AML-193 (cell line): ENCODE results near the gene ONECUT3.

Experiments
- DNase-seq, 2 experiments: peaks; one replicate each; lab custom pipeline; 2025; lab: John Stamatoyannopoulos, UW

The ONECUT3 gene

GRCh38 chr19:1814833-1815604 is 61.7 kb downstream of the ONECUT3 start:
- no peak for DNase-seq

GRCh38 chr19:1815605-1816529 is 62.6 kb downstream of the ONECUT3 start:
- DNase-seq, result no peak

- DNase-seq, result no peak
Measured at GRCh38 chr19:1816530-1817298, 63.4 kb downstream of the ONECUT3 start.

DNA sequence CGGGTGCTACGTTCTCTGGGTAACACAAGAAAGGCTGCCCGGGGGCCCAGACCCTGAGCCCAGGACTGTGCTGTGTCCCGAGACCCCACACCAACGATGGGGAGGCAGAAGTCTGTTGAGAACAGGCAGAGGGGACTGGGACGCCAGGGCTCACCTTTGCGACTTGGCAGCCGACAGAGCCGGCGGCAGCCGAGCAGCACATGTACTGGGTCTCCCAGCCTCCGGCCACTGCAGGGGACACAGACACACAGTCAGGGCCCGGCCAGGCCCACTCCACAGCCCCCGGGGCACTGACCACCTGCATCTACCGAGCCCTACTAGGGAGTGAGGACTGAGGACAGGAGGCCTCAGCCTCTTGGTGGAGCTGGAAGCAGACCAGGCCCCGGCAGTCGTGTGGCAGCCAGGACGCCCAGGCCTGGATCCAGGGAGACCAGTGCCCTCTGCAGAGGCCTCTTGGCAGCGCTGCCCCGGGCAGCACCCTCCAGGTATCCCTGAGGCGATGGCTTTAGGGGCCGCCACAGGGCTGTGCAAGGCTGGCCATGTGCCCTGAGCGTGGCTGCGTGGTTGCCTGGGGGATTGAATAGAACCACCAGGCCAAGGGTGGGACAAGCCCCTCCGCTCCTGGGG is 64.4 kb downstream of the ONECUT3 start:
- no peak for DNase-seq

DNA sequence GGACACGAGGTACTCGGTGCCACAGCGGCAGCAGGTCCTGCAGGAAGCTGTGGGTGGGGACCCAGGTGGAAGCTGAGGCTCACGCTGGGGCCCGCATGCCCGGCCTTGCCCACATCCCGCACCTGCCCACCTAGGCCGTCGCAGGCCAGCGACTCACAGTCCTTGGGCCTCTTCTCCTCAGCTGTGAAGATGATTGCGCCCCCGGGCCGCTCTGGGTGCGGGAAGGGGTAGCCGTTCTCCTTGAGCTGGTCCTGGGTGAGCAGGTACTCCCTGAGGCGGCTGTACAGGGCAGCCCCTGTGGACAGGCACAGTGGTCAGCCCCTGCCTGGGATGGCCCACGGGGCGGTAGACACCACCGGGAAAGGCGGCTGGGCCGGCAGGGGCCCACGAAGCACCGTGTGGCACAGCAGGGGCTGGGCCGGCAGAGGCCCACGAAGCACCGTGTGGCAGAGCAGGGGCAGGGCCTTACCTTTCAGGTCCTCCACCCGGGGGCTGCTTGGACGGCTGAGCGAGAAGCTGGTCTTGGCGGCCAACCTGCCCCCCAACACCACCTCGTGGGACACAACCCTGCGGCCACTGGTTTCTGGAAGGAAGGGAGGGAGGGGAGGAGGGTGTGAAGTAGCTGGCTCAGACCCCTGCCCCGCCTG is 65.4 kb downstream of the ONECUT3 start:
- DNase-seq, result no peak

- no peak for DNase-seq
Measured at GRCh38 chr19:1819341-1820255, 66.3 kb downstream of the ONECUT3 start.

GRCh38 chr19:1822210-1822609 is 68.9 kb downstream of the ONECUT3 start:
- no peak for DNase-seq

GRCh38 chr19:1823020-1823419 is 69.7 kb downstream of the ONECUT3 start:
- DNase-seq, result no peak

GRCh38 chr19:1823539-1824251 is 70.4 kb downstream of the ONECUT3 start:
- no peak for DNase-seq

- no peak for DNase-seq
Measured at GRCh38 chr19:1824252-1824622, 70.9 kb downstream of the ONECUT3 start.

DNA sequence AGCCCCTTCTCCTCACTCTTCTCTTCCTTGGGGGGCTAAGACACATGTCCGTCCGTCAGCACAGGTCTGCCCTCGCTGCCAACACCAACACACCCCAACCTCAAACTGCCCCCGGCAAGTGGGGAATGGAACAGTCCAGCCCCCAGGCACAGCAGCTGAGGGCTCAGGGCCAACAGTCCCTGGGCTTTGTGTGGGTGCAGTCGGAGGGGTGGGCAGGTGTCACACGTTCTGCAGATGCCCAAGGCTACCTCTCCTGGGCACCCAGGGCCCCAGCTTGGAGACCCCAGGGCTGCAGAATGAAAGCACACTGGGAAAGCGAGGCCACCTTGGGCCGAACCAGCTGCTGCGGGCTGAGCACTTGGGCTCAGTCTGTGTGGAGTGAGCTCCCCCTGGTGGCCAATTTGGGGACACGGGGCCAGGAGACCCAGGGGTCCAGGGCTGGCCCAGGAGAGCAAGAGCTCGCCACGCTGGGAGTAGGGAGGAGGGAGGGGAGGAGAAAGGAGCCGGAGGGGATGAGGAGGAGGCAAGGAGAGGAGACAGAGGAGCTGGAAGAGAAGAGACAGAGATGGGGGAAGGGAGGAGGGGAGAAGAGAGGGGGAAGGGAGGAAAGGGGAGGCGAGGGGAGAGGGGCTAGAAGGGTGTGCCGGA is 72.7 kb downstream of the ONECUT3 start:
- peak; percentile 12 to 20 for DNase-seq

DNA sequence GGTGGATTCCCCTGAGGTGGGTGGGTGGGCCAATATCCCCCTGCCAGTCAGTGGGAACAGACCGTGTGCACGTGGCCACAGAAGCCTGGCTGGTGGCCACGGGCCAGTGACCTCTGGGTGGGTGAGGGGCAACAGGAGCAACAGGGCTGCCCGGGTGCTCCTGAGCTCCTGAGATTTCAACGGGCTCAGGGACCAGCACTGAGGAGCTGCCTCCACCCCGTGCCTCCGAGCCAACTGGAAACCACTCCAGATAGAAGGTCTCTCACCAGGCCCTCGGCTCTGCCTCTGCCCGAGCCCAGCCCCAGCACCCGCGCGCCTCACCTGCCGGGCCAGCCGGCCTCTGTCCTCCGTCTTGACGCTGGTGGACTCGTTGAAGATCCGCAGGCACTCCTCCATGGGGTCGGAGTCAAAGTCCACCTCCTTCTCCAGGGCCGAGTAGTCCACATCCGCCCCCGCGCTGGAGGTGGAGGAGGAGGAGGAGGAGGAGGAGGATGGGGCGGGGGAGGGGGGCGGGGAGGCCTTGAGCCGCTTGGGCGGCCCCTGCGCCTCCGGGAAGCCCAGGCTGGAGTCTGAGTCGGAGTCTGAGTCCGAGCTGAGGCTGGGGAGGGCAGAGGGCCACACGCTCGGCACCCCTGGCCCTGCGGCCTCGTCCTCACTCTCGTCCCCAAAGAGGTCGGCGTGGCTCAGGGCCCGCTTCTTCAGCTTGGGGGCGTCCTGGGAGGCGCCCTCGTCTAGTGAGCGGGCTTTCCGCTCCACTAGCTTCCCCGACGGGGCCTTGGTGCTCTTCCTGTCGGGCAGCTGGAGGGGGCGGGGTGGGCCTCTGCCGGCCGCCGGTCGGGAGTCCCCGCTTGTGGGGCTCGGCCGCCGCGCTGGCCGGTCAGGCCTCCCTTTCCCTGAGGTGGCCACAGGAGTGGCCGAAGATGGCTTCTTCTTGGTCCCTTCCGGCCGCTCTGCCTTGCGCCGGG is 73.5 kb downstream of the ONECUT3 start:
- DNase-seq, result no peak

GRCh38 chr19:1827566-1828278 is 74.4 kb downstream of the ONECUT3 start:
- no peak for DNase-seq

DNA sequence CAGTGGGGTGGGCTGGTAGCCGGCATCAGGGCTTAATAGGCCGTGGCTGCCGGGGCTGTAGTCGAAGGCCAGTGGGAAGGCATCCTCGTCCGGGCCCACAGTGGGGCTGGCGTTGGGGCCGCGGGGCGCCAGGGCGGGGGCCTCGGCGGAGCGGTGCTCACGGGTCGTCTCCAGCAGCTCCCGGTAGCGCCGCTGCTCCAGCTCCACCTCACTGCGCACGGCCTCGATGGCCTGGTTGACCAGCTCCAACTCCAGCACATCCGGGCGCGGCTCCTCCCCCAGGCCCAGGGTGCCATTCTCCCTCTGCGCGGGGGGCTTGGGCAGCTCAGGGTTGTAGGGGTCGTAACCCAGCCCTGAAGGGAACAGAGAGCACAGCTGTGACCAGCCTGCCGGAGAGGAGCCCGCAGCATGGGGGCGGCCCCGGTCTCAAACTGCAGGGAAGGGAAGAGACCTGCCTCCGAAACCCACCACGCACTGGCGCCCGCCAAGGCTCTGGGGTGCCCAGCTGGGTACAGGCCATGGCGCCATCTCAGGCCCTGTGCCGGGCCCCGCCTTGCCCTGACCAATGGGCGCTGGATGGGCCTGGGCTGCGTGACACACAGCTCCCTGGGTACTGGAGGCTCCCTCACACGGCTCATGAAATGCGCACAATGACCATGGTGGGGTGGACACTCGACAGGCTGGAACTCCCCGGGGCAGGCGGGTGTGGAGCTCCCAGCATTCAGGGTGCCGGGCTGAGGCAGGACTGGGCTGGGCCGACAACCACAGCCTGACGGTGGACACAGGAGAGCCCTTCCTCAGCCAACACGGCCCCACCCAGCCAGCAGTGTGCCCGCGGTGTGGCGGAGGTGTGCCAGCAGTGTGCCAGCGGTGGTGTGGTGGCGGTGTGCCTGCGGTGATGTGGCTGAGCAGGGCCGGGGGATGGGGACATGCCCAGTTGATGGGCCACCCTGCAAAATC is 75.3 kb downstream of the ONECUT3 start:
- DNase-seq, result no peak

DNA sequence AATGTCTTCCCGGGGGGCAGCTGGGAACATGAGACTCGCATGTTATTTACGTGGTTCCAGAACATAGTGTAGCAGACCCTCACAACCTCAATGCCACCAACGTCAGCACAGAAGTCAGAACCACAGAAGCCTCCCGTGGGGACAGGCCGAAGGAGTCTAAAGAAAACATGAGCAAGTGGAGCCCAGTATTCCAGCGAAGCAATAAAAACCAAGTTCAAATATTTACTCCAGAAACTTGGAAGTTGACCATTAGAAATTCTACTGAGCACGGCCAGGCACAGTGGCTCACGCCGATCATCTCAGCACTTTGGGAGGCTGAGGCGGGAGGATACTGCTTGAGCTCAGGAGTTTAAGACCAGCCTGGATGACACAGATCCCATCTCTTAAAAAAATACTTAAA is 76.7 kb downstream of the ONECUT3 start:
- no peak for DNase-seq

DNA sequence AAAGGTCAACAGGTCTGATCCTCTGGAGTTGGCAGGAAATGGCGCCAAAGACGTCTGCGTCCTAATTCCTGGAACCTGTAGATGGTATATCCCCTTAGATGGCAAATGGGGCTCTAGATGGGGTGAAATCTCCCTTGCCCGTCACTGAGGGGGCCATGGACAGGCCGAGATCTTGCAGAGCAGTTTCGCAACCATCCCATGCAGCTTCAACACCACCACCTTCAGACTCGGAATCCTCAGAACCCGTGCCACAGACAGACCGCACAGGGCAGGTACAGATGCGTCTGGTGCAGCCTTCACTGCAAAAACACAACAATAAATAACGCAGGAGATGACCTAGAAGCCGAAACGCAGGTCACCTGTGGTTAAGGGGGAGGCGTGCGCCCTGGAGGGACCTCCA is 77.3 kb downstream of the ONECUT3 start:
- no peak for DNase-seq
